Measurements from ENCODE around the gene GLT6D1. TPM values are rescaled to one million over a fixed set of nuclear protein-coding genes. Genes with fewer than 3 reads are reported as not detected.

GLT6D1 gene
- total and polyA plus RNA-seq, 2 donors, result 0.05 TPM; not detected in 1

DNA sequence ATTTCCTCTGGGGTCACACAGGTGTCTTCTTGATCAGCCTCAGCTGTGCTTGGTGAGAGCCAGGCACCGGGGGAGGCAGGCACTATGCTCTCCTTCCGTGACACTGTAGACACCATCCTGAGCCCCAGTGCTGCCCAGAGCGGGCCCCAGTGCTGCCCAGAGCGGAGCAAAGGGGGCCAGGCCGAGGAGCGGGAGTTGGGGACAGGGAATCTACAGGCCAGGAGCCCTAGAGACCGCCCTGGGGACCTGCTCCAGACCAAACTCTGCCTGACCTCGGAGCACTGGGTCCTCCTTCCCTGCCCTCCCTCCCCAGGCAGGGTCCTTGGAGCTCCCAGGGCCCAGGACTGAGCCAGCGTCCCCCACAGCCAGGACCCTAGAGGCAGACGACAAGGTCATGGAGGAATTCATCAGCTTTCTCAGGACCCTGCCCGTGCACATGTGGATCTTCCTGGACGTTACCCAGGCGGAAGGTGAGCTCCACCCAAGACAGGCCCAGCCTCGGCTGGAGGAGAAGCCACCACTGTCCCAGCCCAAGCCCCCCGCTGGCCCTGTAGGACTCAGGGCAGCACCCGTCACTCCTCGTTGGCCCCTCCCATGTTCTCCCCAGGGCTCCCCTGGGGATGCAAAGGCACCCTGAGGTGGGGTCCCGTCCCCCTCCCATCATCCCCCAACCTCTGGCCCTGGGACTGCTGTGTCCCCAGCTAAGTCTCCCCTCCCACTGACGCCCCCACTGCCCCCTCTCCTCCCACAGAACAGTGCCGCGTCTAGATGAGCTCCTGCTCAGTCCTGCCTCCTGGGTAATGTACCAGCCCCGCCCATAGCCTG, 47.6 kb downstream of the GLT6D1 start:
- 87% methylated on average over 22 of the region's 22 CpGs for WGBS
- no peak for DNase-seq (ENCODE audit: low read depth in 6 of 9, low spot score in 9 of 9)
- Histone ChIP-seq H3K27ac (ENCODE audit: low read depth in 1 of 2, low read length in 1 of 2) (no peak overlapping the region), H3K4me3 (ENCODE audit: low read length in 2 of 2) (no peak overlapping the region), H3K4me1 (ENCODE audit: control insufficient read depth in 2 of 2, insufficient read depth in 2 of 2, low read length in 2 of 2) (no peaks in the 10 kb centered on the region), H3K36me3 (ENCODE audit: control insufficient read depth in 2 of 2, insufficient read depth in 2 of 2, low read length in 1 of 2) (no peaks in the 10 kb centered on the region), H3K27me3 (ENCODE audit: control insufficient read depth in 2 of 2, insufficient read depth in 1 of 2, low read length in 1 of 2) (no peaks in the 10 kb centered on the region), H3K9me3 (ENCODE audit: control insufficient read depth in 2 of 2, insufficient read depth in 1 of 2, low read length in 1 of 2) (no peaks in the 10 kb centered on the region)

GRCh38 chr9:135590486-135591079, 48.8 kb downstream of the GLT6D1 start:
- H3K4me3 ChIP-seq (ENCODE audit: low read length in 2 of 2), result no peak overlapping the region
- H3K27ac ChIP-seq (ENCODE audit: low read depth in 1 of 2, low read length in 1 of 2), result no peak overlapping the region
- DNase-seq (ENCODE audit: low read depth in 6 of 9, low spot score in 9 of 9), result no peak
- H3K36me3 ChIP-seq (ENCODE audit: control insufficient read depth in 2 of 2, insufficient read depth in 2 of 2, low read length in 1 of 2), result no peaks in the 10 kb centered on the region
- WGBS, result 88% methylated on average over 25 of the region's 25 CpGs
- no peaks in the 10 kb centered on the region for H3K27me3 ChIP-seq (ENCODE audit: control insufficient read depth in 2 of 2, insufficient read depth in 1 of 2, low read length in 1 of 2)
- H3K9me3 ChIP-seq (ENCODE audit: control insufficient read depth in 2 of 2, insufficient read depth in 1 of 2, low read length in 1 of 2), result no peaks in the 10 kb centered on the region
- no peaks in the 10 kb centered on the region for H3K4me1 ChIP-seq (ENCODE audit: control insufficient read depth in 2 of 2, insufficient read depth in 2 of 2, low read length in 2 of 2)

DNA sequence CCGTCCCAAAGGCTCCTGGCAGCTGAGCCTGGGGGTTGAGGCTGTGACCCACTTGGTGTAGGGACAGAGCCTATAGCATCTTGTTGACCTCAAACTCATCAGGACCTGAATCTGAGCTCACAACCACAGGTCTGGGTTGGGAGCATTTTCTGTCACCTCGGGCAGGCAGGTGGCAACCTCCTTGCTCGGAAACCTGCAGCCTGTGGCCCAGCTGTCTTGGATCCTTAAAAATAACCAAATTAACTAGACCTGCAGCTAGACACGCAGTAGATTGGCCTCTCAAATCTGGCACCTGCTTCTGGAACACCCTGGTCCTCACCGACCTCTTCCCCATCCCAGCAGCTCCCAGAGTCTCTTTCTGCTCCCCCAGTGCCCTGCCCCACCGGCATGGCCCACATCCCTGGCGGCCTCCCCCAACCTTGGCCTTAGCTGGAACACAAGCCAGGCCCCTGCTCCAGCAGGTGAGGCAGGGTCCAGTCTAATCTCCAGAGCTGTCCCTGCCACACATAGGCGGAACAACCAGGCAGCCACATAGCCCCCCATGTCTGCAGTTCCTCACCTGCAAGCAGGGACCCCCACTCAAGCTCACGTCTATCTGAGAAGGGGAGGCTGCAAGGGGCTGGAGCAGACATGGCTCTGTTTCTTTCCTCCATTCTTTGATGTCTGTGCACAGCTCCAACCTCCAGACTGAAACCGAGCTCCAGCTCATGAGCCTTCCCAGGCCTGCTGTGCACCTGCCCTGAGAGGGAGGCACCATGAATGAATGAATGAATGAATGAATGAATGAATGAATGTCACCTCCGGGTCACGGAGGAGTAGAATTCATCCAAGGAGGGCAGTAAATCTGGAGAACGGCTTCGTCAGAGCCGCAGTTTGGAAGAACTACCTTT, 49.5 kb downstream of the GLT6D1 start:
- no peak overlapping the region for H3K4me3 ChIP-seq (ENCODE audit: low read length in 2 of 2)
- no peaks in the 10 kb centered on the region for H3K27me3 ChIP-seq (ENCODE audit: control insufficient read depth in 2 of 2, insufficient read depth in 1 of 2, low read length in 1 of 2)
- H3K27ac ChIP-seq (ENCODE audit: low read depth in 1 of 2, low read length in 1 of 2), result no peak overlapping the region
- no peak for DNase-seq (ENCODE audit: low read depth in 6 of 9, low spot score in 9 of 9)
- H3K36me3 ChIP-seq (ENCODE audit: control insufficient read depth in 2 of 2, insufficient read depth in 2 of 2, low read length in 1 of 2), result no peaks in the 10 kb centered on the region
- 79% methylated on average over 15 of the region's 15 CpGs for WGBS
- H3K4me1 ChIP-seq (ENCODE audit: control insufficient read depth in 2 of 2, insufficient read depth in 2 of 2, low read length in 2 of 2), result no peaks in the 10 kb centered on the region
- no peaks in the 10 kb centered on the region for H3K9me3 ChIP-seq (ENCODE audit: control insufficient read depth in 2 of 2, insufficient read depth in 1 of 2, low read length in 1 of 2)

GRCh38 chr9:135588886-135589595, 50.3 kb downstream of the GLT6D1 start:
- H3K27me3 ChIP-seq (ENCODE audit: control insufficient read depth in 2 of 2, insufficient read depth in 1 of 2, low read length in 1 of 2), result no peaks in the 10 kb centered on the region
- WGBS, result 93% methylated on average over 20 of the region's 20 CpGs
- no peak for DNase-seq (ENCODE audit: low read depth in 6 of 9, low spot score in 9 of 9)

DNA sequence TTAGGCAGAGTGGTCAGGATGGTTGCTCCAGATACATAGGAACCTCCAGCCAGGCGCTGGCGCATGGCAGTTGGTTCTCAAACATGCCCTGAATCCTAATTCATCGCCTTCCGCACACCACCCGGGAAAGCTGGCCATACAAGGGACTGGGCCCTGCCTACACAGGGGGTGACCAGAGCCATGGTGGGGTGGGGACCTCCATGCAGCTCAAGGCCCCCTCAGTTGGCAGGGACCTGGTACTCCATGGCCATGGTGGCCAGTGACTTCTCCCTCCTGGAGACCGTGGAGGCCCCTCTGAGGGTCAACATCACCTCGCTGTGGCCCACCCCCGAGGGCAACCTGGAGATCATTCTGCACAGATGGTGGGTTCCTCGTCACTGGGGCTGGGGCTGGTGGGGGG, 51.0 kb downstream of the GLT6D1 start:
- Histone ChIP-seq H3K27ac (ENCODE audit: low read depth in 1 of 2, low read length in 1 of 2) (no peak overlapping the region), H3K4me1 (ENCODE audit: control insufficient read depth in 2 of 2, insufficient read depth in 2 of 2, low read length in 2 of 2) (no peaks in the 10 kb centered on the region), H3K9me3 (ENCODE audit: control insufficient read depth in 2 of 2, insufficient read depth in 1 of 2, low read length in 1 of 2) (no peaks in the 10 kb centered on the region), H3K36me3 (ENCODE audit: control insufficient read depth in 2 of 2, insufficient read depth in 2 of 2, low read length in 1 of 2) (no peaks in the 10 kb centered on the region), H3K4me3 (ENCODE audit: low read length in 2 of 2) (no peak overlapping the region), H3K27me3 (ENCODE audit: control insufficient read depth in 2 of 2, insufficient read depth in 1 of 2, low read length in 1 of 2) (no peaks in the 10 kb centered on the region)
- WGBS, result 95% methylated on average over 9 of the region's 9 CpGs
- DNase-seq (ENCODE audit: low read depth in 6 of 9, low spot score in 9 of 9), result no peak

More at GRCh38 chr9:135588886-135589595, 50.3 kb downstream of the GLT6D1 start:
- H3K4me3 ChIP-seq (ENCODE audit: low read length in 2 of 2), result no peak overlapping the region
- no peaks in the 10 kb centered on the region for H3K36me3 ChIP-seq (ENCODE audit: control insufficient read depth in 2 of 2, insufficient read depth in 2 of 2, low read length in 1 of 2)
- no peaks in the 10 kb centered on the region for H3K9me3 ChIP-seq (ENCODE audit: control insufficient read depth in 2 of 2, insufficient read depth in 1 of 2, low read length in 1 of 2)
- H3K27ac ChIP-seq (ENCODE audit: low read depth in 1 of 2, low read length in 1 of 2), result no peak overlapping the region
- H3K4me1 ChIP-seq (ENCODE audit: control insufficient read depth in 2 of 2, insufficient read depth in 2 of 2, low read length in 2 of 2), result no peaks in the 10 kb centered on the region

DNA sequence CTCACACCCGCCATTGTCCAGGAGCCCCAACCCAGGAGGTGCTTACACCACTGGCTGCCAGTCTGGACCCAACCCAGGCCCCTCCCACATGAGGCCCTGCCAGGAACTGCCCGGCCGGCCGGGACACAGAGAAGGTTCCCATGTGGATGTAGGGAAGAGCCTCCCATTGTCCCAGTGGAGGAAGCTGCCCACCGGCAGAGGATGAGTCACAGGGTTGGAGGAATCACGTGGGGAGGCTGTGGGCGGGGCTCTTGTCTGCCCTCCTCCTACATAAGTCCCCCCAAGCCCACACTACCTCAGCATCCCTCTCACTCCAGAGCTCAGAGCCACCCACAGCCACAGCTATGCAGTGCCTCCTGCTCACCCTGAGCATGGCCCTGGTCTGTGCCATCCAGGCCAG, 51.7 kb downstream of the GLT6D1 start:
- WGBS, result no CpG with 5 or more reads among the region's 7 CpGs
- H3K4me1 ChIP-seq (ENCODE audit: control insufficient read depth in 2 of 2, insufficient read depth in 2 of 2, low read length in 2 of 2), result no peaks in the 10 kb centered on the region
- no peaks in the 10 kb centered on the region for H3K27me3 ChIP-seq (ENCODE audit: control insufficient read depth in 2 of 2, insufficient read depth in 1 of 2, low read length in 1 of 2)
- no peak overlapping the region for H3K4me3 ChIP-seq (ENCODE audit: low read length in 2 of 2)
- no peak for DNase-seq (ENCODE audit: low read depth in 6 of 9, low spot score in 9 of 9)
- no peak overlapping the region for H3K27ac ChIP-seq (ENCODE audit: low read depth in 1 of 2, low read length in 1 of 2)
- no peaks in the 10 kb centered on the region for H3K9me3 ChIP-seq (ENCODE audit: control insufficient read depth in 2 of 2, insufficient read depth in 1 of 2, low read length in 1 of 2)
- no peaks in the 10 kb centered on the region for H3K36me3 ChIP-seq (ENCODE audit: control insufficient read depth in 2 of 2, insufficient read depth in 2 of 2, low read length in 1 of 2)

DNA sequence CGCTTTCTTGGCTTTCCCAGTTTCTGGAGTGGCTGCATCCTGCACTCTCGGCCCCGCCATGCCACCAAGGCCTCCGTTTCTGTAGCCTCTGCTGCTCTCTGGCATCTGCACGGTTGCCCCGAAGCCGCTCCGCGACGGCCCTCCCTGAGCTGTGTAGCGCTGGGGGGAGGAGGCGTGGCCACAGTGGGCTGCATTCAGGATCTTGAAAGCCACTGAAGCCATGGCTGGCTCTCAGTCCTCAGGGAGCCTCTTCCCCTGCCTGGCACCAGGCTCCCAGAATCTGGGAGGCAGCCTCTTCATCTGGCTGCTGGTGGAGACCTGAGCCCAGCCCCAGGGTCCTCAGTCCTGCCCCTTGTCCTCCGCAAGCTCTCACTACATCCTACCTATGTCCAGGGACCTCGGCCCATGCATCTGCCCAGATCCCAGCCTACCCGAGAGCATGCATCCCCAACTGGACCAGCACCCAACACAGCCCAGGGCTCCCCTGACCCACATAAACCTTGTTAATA, 52.7 kb downstream of the GLT6D1 start:
- DNase-seq (ENCODE audit: low read depth in 6 of 9, low spot score in 9 of 9), result no peak
- Histone ChIP-seq H3K27ac (ENCODE audit: low read depth in 1 of 2, low read length in 1 of 2) (no peak overlapping the region), H3K4me1 (ENCODE audit: control insufficient read depth in 2 of 2, insufficient read depth in 2 of 2, low read length in 2 of 2) (no peaks in the 10 kb centered on the region), H3K36me3 (ENCODE audit: control insufficient read depth in 2 of 2, insufficient read depth in 2 of 2, low read length in 1 of 2) (no peaks in the 10 kb centered on the region), H3K9me3 (ENCODE audit: control insufficient read depth in 2 of 2, insufficient read depth in 1 of 2, low read length in 1 of 2) (no peaks in the 10 kb centered on the region), H3K27me3 (ENCODE audit: control insufficient read depth in 2 of 2, insufficient read depth in 1 of 2, low read length in 1 of 2) (no peaks in the 10 kb centered on the region), H3K4me3 (ENCODE audit: low read length in 2 of 2) (no peak overlapping the region)
- WGBS, result 84% methylated on average over 15 of the region's 15 CpGs

DNA sequence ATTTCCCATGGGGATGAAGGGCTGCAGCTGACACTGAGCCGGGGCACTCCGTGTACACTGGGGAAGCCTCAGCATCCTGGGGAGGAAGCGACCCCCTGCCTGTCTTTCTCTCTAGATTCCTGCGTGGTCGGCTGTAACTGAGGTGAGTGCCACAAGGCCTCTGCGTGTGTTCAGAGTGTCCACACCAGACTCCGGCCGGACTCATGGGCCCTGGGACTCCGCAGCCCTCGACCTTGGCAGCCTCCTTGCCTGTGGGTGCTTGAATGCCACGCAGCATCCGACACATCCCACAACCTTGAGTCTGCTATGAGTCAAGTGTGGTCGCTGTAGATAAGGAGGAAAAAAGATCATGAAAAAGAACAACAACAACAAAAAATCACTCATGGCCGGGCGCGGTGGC, 54.4 kb downstream of the GLT6D1 start:
- 65% methylated on average over 16 of the region's 16 CpGs for WGBS
- Histone ChIP-seq H3K36me3 (ENCODE audit: control insufficient read depth in 2 of 2, insufficient read depth in 2 of 2, low read length in 1 of 2) (no peaks in the 10 kb centered on the region), H3K27ac (ENCODE audit: low read depth in 1 of 2, low read length in 1 of 2) (no peak overlapping the region), H3K4me3 (ENCODE audit: low read length in 2 of 2) (no peak overlapping the region), H3K27me3 (ENCODE audit: control insufficient read depth in 2 of 2, insufficient read depth in 1 of 2, low read length in 1 of 2) (no peaks in the 10 kb centered on the region), H3K4me1 (ENCODE audit: control insufficient read depth in 2 of 2, insufficient read depth in 2 of 2, low read length in 2 of 2) (no peaks in the 10 kb centered on the region), H3K9me3 (ENCODE audit: control insufficient read depth in 2 of 2, insufficient read depth in 1 of 2, low read length in 1 of 2) (peaks cover 0 to 7% of the 10 kb centered on the region in 2 donors)
- DNase-seq (ENCODE audit: low read depth in 6 of 9, low spot score in 9 of 9), result no peak
